GM19023 (cell line): ENCODE data around the gene ADM2.

Experiments
- ATAC-seq: cut with Tn5 transposase; IDR thresholded peaks from one replicate; pipeline ENCODE4 v1.9.1; 2021; ENCODE audit warnings: mild to moderate bottlenecking, moderate library complexity; ENCODE audit not compliant: unreplicated experiment

ADM2 gene

GRCh38 chr22:50445071-50445879 lies 36.1 kb upstream of the ADM2 start:
- ATAC-seq, result no peak

- no peak for ATAC-seq
Observed at GRCh38 chr22:50445880-50446707, 35.2 kb upstream of the ADM2 start.

DNA sequence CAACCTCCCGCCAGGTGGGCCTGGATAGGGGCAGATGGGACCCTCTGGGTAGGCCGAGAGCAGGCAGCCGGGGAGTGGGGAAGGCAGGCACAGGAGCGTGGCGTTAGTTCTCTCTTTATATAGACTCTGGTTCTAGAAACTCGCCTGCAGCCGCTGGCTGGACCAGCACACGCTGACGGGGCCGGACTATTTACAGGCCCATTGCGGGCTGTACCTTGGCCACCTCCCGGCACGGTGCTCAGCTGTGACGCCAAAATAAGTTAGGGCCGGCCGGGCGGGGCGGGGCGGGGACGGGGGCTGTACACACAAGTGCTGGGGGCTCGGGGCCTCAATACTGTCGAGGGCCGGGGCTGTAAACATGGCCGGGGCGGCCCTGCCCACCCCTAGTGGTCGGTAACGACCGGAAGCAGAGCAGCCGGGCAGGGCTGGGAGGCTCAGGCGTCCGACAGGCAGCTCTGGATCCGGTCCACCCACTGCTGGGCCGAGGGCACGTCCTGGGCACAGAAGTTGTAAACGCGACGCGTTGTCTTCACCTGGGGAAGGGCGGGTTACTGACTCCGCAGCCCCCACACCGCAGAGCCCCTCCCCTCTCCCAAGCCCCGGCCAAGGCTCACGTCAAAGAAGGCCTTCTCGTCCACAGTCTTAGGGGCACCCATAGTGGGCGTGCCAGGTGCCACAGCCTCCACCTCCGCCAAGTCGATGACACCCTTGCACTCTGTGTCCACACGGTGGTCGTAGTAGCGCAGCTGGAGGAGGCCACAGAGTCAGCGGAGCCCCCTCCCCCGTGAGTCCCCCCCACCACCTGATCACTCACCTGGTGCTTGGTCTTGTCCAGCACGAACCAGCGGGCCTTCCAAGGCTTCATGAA lies 34.4 kb upstream of the ADM2 start:
- no peak for ATAC-seq

DNA sequence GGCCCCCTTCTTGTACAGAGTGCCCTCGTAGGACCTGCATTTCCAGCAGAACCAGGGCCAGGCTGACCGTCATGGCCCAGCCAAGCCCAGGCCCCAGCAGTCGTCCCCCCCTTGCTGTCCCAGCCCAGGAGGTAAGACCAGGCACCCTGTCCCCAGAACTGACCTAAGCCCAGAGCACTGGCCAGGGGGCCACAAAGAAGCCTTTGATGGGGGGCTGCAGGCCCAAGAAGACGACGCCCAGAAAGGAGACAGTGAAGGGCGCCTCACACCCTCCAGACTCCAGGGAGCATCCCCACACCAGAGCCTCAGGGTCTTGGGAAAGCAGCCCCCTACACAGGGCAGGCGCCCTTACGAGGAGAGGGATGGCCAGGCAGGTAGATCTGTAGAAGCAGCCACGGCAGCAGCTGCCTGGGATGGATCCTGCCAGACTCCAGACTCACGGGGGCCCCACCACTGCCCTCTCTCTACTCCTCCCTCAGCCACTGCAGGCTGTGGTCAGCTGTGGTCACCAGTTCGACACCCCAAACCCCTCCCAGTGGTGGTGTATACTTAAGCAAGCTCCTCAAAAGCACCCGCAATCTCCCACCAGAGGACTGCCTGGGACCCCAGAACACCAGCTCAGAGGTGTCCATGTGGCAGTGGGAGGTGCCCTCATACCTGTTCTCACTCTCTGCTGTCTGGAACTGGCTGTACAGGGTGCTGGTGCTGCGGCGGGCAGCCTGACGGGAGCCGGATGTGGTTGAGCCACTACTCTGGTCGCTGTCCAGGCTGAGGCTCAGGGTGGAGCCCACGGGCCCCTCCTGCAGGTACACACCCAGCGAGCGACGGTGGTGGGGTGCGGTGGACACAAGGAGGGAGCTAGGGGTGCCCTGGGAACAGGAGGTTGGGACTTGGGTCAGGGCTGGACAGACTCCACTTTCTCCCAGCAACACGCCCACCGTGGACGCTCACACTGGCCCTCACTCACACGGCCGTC lies 33.5 kb upstream of the ADM2 start:
- no peak for ATAC-seq

DNA sequence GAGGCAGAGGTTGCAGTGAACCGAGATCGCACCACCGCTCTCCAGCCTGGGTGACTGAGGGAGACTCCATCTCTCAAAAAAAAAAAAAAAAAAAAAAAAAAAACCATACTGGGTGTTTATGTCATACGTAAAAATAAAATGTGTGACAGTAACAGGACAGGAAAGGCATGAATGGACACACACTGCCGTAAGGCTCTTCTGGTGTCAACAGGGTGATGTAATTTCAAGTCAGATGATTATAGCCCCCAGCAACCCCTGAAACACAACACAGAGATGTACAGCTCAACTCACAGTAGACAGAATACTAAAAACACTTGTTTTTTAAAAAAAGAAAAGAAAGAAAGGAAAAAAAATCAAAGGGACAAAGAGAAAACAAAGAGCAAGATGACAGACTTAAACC lies 28.7 kb upstream of the ADM2 start:
- ATAC-seq, result no peak

GRCh38 chr22:50454556-50455075 lies 26.7 kb upstream of the ADM2 start:
- no peak for ATAC-seq

DNA sequence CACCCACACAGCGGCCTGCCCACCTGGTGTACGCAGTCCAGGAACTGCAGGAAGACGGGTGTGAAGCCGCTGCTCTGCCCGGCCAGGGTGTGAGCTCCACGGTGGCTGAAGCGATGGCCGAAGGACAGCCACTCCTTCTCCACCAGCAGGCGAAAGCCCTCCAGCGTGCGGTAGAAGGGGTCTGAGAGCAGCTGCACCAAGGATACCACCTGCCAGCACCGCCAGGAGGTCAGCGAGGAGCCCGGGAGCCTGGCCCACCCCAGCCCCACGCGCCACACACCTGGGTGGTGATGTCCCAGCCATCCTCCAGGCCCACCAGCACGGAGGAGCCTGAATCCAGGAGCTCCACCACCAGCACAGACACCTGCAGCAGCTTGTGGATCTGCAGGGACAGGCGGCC lies 26.1 kb upstream of the ADM2 start:
- ATAC-seq, result no peak

- ATAC-seq, result no peak
Observed at GRCh38 chr22:50456026-50456425, 25.3 kb upstream of the ADM2 start.

DNA sequence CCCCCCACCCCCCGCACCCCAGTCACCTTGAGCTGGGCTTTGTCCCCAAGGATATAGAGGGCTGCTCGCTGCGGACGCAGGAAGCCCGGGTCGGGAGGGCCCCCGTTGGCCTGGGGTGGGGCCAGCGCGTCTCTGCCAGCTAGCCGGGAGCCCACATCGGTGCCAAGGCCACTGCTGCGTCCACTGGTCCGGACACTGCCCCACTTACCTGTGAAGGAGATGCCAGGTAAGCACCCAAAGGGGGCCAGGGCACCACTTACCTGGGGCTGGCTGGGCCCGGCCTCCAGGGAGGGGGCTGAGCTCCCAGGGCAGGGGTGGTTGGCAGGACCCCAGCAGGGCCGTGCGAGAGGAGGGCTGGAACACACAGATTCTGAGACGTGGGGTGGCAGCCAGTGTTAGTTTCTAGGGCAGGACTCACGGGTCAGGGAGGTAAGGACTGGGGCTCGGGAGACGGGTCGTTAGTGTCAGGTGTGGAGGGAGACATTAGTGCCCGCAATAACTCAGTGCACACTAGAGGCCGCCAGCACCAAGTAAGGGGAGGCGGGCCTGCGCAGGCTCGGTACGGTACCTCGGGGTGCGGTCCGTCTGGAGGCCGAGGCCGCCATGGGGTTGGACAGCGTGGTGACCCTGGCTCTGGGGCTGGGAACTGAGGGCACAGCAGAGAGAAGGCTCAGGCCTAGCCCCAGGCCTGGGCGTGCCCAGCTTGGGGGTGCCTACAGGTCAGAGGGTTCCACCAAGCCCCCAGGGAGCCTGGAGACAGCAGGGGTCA lies 24.7 kb upstream of the ADM2 start:
- ATAC-seq, result no peak

DNA sequence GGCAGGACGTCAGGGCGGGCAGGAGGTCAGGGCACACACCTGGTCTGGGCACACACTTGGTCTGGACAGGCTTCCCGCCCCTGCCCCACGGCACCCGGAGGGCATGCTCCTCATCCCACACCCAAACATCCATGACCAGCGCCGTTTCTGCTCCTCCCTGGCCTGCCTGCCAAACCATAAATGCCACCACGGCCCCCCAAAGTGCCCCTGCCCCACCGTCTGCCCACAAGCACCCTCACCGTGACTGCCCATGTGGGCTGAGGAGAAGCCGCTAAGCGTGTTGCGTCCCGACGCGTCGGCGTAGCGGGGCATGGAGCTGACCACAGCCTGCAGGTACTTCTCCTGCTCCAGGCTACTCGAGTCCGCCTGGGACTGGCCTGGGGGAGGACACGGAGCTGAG lies 22.3 kb upstream of the ADM2 start:
- ATAC-seq, result no peak

DNA sequence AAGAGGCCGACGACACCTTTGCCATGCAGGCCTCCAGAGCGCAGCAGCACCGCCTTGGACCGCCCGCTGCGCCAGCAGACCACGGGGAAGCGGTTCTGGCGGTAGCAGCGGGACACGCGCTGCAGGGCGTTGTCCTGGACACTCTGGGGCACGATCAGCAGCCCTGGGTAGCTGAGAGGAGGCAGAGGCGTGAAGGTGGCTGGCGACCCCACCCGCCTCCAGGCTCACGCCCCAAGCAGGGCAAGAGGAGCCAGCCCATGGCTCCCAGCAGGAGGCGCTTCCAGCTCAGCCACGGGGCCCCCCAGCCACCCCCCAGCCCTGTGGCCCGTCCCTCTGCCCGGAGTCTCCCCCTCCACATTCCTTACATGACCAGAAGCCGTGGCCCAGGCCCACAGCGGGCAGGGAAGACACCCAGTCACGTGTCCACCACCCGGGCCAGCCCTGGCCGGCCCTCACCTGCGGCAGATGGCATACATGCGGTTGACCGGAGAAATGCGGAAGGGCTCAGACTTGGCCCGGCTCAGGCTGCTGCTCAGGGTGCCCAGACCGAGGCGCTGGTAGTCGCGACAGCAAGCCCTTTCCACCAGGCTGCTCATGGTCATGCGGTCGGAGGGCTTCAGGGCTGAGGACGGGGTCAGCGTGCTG lies 21.7 kb upstream of the ADM2 start:
- ATAC-seq, result no peak

DNA sequence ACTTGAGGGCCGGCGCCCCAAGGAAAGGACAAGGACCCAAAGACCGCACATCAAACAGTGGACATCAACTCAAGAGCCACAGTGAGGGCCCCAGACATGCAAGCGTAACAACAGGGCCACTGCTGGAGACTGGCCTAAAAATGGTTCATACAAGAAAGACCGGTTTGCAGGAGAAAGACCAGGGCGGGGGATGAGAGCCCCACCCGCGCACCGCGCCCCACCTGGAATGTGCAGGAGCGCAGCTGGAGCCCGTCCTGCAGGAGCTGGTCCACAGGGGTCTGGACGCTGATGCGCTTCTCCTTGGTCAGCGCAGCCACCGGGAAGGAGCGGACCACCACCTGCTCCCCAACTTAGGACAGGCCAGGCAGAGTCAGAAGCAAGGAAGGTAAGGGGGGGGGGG lies 20.4 kb upstream of the ADM2 start:
- no peak for ATAC-seq

- no peak for ATAC-seq
Observed at GRCh38 chr22:50461536-50461935, 19.8 kb upstream of the ADM2 start.

GRCh38 chr22:50461979-50462540 lies 19.3 kb upstream of the ADM2 start:
- no peak for ATAC-seq

DNA sequence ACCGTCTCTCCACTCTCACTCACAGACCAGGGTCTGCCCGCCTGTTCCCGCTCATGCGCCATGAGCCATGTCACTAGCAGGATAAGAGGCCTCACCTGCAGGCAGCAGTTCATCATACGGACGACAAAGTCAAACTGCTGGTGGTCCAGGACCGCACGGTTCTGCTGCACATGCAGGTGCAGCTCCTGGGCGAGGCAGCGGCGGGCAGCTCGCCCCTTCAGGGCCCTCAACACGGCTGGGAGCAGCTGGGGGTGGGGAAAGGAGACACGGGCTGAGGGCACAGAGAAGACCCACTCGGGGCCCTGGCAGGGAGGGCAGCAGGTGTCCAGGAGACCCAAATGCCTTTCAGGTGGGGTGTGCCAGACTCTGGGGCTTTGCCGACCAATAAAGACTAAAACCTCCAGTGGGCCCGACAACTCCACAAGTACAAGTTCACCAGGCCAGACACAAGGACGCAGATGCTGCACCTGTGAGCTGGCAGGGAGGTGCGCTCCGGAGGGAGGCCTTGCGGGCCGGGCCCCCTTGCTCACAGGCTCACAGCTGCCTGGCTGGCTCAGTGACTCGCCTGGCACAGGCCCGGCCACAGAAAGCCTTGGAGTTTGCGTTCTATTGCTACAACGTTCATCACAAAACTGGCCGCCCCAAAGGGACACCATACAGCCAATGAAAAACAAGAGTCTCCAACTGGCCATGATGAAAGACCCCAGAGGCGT lies 18.0 kb upstream of the ADM2 start:
- no peak for ATAC-seq

DNA sequence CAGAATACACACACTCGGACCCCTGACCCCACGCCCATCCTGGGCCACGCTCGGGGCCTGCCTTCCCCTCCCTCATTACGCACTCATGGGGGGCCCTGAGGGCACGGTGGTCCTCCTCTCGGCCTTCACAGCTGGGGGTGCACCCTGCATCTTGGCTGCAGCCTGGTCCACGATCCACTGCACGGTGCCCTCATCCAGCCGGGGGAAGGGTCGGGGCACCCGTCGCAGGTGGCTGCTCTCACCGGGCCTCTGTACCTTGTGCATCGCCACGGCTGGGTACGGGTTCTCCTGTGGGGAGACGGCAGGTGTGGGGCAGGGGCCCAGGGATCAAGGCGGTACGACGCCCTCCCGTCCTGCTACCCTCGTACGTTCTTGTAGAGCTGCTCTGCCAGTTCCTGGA lies 16.9 kb upstream of the ADM2 start:
- no peak for ATAC-seq

DNA sequence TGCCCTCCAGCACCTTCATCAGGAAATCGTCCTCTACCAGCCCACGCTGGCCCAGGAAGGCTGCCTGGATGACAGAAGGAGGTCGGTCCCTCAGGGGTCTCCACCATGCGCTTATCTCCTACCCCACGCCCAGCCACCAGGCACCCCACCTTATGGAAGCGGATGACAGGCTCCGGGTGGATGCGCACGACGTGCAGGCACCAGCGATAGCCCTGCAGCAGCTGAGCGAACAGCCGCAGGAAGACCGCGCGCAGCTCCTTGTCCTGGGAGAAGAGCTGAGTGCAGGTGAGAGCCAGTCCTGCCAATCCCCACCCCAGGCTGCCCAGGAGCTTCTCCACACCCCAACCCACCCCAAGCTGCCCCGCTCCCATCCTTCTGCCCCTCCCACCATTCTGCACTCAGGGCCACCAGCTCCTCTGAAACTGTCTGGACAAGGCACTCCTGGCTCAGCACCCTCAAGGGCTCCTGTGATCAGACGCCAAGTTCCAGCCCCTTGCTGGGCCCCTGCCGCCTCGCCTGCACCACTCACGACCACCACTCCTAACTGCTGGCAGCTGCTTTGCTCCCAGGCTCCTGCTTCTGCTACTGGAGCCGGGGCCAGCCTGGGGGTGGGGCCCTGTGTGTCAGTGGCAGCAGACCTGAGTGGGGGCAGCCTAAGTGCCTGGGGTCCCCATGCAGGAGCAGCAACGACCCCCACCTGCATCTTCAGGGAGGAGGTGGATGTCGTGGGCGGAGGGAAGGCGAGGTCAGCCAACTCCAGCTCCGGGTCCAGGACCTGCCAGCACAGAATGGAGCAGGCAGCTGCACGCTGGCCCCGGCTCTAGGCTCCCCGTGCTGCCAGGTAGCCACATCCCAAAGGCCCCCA lies 16.0 kb upstream of the ADM2 start:
- ATAC-seq, result no peak
